GM12875 (cell line): ENCODE data around the gene GSS.

Experiments used
- H3K4me3 ChIP-seq: one replicate; pipeline ENCODE4 v1.5.1; 2011; ENCODE audit warnings: low read depth, low read length, control low read depth
- TF ChIP-seq, protein P1 (sequence below): IDR thresholded peaks from 2 replicates; pipeline ENCODE4 v1.5.1; 2011; ENCODE audit warnings: low read depth, mild to moderate bottlenecking, control low read depth, inconsistent platforms, low read length, moderate library complexity, borderline replicate concordance; ENCODE audit not compliant: insufficient read depth

The GSS gene

GRCh38 chr20:35001596-35002362 is 46.2 kb upstream of the GSS start:
- TF ChIP-seq, protein P1, sequence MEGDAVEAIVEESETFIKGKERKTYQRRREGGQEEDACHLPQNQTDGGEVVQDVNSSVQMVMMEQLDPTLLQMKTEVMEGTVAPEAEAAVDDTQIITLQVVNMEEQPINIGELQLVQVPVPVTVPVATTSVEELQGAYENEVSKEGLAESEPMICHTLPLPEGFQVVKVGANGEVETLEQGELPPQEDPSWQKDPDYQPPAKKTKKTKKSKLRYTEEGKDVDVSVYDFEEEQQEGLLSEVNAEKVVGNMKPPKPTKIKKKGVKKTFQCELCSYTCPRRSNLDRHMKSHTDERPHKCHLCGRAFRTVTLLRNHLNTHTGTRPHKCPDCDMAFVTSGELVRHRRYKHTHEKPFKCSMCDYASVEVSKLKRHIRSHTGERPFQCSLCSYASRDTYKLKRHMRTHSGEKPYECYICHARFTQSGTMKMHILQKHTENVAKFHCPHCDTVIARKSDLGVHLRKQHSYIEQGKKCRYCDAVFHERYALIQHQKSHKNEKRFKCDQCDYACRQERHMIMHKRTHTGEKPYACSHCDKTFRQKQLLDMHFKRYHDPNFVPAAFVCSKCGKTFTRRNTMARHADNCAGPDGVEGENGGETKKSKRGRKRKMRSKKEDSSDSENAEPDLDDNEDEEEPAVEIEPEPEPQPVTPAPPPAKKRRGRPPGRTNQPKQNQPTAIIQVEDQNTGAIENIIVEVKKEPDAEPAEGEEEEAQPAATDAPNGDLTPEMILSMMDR: no peak
- H3K4me3 ChIP-seq: no peak overlapping the region

- TF ChIP-seq, protein P1: no peak
- H3K4me3 ChIP-seq: no peak overlapping the region
These were observed 45.5 kb upstream of the GSS start for GRCh38 chr20:35000922-35001595.

GRCh38 chr20:35000311-35000921 is 44.8 kb upstream of the GSS start:
- no peak overlapping the region for H3K4me3 ChIP-seq
- TF ChIP-seq, protein P1: no peak

DNA sequence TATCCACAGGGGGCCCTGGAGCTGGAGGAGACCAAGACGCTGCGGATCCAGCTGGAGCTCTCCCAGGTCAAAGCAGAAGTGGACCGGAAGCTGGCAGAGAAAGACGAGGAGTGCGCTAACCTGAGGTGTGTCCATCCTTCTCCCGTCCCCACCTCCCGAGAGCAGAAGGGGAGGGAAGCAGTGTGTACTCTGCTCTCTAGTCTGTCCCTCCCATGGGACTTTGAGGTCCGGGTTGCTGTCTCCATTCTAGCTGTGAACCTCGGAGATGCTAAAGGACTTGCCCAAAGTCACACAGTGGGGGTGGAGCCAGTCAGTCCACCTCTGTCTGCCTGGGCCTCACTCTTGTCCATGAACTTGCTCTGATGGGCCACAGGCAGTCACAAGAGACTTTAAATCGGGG is 44.2 kb upstream of the GSS start:
- no peak overlapping the region for H3K4me3 ChIP-seq
- TF ChIP-seq, protein P1: no peak

DNA sequence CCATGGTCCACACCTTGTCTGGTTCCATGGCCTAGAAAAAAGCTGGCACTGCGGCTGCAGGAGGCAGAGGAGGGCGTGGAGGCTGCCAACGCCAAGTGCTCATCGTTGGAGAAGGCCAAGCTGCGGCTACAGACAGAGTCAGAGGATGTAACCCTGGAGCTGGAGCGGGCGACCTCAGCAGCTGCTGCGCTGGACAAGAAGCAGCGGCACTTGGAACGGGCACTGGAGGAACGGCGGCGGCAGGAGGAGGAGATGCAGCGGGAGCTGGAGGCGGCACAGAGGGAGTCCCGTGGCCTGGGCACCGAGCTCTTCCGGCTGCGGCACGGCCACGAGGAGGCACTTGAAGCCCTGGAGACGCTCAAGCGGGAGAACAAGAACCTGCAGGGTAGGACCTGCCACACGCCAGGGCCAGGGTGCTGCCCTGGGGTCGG is 43.4 kb upstream of the GSS start:
- TF ChIP-seq, protein P1: no peak
- H3K4me3 ChIP-seq: no peak overlapping the region

GRCh38 chr20:34998331-34998950 is 42.8 kb upstream of the GSS start:
- no peak overlapping the region for H3K4me3 ChIP-seq
- TF ChIP-seq, protein P1: no peak
